Tibial artery (tissue), 4 donors: ENCODE measurements around the gene SCAMP3.
A peak's percentile ranks its signal among the peaks of the same experiment; 100 is the strongest.

Experiments
- DNase-seq, 2 donors: peaks; one replicate each; pipeline ENCODE4 v3.0.0-alpha.2; 2019
- H3K27ac ChIP-seq, 2 donors: fragments of 200-600 bp; sonication (generic) in 1 of 2; 1 replicate in 1 of 2; 2 replicates in 1 of 2; pipeline ENCODE4 v1.5.1; 2018 to 2019; ENCODE audit warnings: mild to moderate bottlenecking in 1 of 2
- H3K27me3 ChIP-seq, 2 donors: fragments of 200-600 bp; sonication (generic) in 1 of 2; one replicate each; pipeline versions ENCODE4 v1.5.1 to v1.6.0; 2016 to 2019
- H3K36me3 ChIP-seq, 3 donors: fragments of 200-600 bp; sonication (generic) in 2 of 3; one replicate each; pipeline ENCODE4 v1.5.1; 2016 to 2019; ENCODE audit warnings: mild to moderate bottlenecking in 2 of 3
- H3K4me1 ChIP-seq, 4 donors: fragments of 200-600 bp; sonication (generic) in 2 of 4; 1 replicate in 3 of 4; 2 replicates in 1 of 4; pipeline ENCODE4 v1.5.1; 2016 to 2019
- H3K4me3 ChIP-seq, 2 donors: fragments of 200-600 bp; sonication (generic) in 1 of 2; 1 replicate in 1 of 2; 2 replicates in 1 of 2; pipeline ENCODE4 v1.5.1; 2018 to 2019; ENCODE audit warnings: mild to moderate bottlenecking in 2 of 2
- H3K9me3 ChIP-seq, 3 donors: fragments of 200-600 bp; sonication (generic) in 1 of 3; one replicate each; pipeline ENCODE4 v1.5.1; 2016 to 2019
- intact Hi-C: fragments of 100-400 bp; cut with DNase I; formaldehyde crosslinking; loops from one replicate; pipeline ENCODE4 v1.15.0; 2023; ENCODE audit warnings: low total_unique reads
- TF ChIP-seq, protein P1 (sequence below), 2 experiments: fragments of 200-600 bp in 1 of 2; fragments of 450-650 bp in 1 of 2; IDR thresholded peaks; one replicate each; pipeline ENCODE4 v1.5.1; 2017 to 2019; ENCODE audit warnings: antibody characterized with exemption in 2 of 2, mild to moderate bottlenecking in 1 of 2, moderate library complexity in 1 of 2

The SCAMP3 gene

DNA sequence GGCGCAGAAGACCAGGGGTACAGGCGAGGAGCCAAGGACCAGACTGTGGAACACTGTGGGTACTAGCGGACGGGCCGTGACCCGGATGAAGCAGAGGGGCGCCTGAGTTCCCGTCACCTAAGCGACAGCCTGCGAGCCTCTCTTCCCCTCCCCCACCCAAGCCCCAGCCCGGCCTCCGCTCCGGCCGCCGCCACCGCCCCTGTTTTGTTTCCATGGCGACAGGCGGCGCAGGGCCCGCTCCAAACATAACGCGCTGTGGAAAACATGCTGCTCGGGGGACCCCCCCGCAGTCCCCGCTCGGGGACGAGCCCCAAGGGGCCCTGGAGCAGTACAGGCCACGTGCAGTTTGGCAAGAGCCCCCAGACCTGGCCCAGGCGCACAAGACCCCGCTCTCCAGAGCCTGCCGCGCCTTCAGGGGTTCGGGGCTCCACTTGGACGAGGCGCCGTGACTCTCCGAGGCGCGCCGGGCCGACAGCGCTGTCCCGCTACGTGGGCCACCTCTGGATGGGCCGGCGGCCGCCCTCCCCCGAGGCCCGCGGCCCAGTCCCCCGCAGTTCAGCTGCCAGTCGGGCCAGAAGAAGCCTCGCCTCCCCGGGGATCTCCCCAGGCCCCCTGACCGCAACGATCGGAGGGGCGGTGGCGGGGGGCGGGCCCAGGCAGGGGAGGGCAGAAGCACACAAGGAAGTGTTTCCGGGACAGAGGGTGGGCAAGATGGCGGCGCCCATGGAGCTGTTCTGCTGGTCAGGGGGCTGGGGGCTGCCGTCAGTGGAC is 53.4 kb downstream of the SCAMP3 start, which contains the start of gene MTX1:
Gene MTX1 (plus strand): TSS at position 155 of the 771 bp plus-strand sequence. CDS start 110 bp downstream, at position 265.
- Histone ChIP-seq H3K27ac (peak within 1 kb of the TSS; percentile 98 to 99), H3K9me3 (no peaks in the 10 kb centered on the region), H3K4me3 (peak within 1 kb of the TSS; percentile 64 to 72), H3K36me3 (peaks cover 0 to 12% (median 0%) of the 10 kb centered on the region in 3 donors), H3K27me3 (no peaks in the 10 kb centered on the region), H3K4me1 (peaks cover 0 to 52% (median 36%) of the 10 kb centered on the region in 4 donors)
- TF ChIP-seq, protein P1, sequence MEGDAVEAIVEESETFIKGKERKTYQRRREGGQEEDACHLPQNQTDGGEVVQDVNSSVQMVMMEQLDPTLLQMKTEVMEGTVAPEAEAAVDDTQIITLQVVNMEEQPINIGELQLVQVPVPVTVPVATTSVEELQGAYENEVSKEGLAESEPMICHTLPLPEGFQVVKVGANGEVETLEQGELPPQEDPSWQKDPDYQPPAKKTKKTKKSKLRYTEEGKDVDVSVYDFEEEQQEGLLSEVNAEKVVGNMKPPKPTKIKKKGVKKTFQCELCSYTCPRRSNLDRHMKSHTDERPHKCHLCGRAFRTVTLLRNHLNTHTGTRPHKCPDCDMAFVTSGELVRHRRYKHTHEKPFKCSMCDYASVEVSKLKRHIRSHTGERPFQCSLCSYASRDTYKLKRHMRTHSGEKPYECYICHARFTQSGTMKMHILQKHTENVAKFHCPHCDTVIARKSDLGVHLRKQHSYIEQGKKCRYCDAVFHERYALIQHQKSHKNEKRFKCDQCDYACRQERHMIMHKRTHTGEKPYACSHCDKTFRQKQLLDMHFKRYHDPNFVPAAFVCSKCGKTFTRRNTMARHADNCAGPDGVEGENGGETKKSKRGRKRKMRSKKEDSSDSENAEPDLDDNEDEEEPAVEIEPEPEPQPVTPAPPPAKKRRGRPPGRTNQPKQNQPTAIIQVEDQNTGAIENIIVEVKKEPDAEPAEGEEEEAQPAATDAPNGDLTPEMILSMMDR (IDR thresholded peaks at IDR 0.05), result no peak
- DNase-seq, result peak; percentile 93 to 97
- intact Hi-C loops, result loop anchor here (5.0 kb wide), 1 partner anchor 34 kb away; a partner anchor contains a TSS

DNA sequence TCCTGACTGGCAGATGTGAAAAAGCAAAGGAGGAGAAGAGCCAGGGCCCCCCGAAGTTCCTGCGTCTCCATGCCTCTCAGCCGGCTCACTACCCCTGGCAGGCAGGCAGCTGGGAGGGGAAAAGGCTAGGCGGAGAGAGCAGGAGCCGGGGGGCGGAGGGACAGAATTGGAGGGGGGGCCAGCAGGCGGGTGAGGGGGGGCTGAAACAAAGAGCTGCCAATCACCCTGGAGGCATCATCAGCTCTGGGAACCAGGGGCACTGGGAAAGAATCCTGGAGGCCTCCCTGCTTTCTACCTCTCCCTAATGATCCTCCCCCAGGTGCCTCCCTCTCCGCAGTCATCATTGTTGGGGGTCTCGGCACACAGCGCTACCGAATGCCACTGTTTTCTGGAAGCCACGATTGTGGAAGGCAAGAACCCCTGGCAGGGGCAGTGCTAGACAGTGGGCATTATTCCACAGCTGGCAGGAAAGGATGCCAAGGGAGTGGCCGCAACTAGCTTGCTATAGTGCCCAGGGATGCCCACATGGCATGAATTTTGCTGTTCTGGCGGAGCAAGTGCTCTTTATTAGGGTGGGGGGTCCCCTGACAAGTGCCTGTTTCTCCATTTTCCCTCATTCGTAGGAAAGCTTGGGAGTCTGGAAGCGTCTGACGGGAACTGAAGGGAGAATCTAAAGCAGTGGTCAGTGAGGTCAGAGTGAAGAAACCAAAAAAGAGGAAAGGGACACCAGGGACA is 54.2 kb downstream of the SCAMP3 start, which contains the start of gene THBS3:
Gene THBS3 (minus strand): TSS at position 92 of the 735 bp plus-strand sequence. CDS start 21 bp downstream, at position 71.
- Histone ChIP-seq H3K27me3 (no peaks in the 10 kb centered on the region), H3K36me3 (peaks cover 0 to 12% (median 4%) of the 10 kb centered on the region in 3 donors), H3K9me3 (no peaks in the 10 kb centered on the region), H3K27ac (peak within 1 kb of the TSS; percentile 98 to 99), H3K4me3 (peak within 1 kb of the TSS; percentile 64 to 72), H3K4me1 (peaks cover 0 to 52% (median 36%) of the 10 kb centered on the region in 4 donors)
- TF ChIP-seq, protein P1 (IDR thresholded peaks at IDR 0.05), result no peak
- intact Hi-C loops, result loop anchor here (5.0 kb wide), 1 partner anchor 34 kb away; a partner anchor contains a TSS
- DNase-seq, result peak; percentile 69 to 86

DNA sequence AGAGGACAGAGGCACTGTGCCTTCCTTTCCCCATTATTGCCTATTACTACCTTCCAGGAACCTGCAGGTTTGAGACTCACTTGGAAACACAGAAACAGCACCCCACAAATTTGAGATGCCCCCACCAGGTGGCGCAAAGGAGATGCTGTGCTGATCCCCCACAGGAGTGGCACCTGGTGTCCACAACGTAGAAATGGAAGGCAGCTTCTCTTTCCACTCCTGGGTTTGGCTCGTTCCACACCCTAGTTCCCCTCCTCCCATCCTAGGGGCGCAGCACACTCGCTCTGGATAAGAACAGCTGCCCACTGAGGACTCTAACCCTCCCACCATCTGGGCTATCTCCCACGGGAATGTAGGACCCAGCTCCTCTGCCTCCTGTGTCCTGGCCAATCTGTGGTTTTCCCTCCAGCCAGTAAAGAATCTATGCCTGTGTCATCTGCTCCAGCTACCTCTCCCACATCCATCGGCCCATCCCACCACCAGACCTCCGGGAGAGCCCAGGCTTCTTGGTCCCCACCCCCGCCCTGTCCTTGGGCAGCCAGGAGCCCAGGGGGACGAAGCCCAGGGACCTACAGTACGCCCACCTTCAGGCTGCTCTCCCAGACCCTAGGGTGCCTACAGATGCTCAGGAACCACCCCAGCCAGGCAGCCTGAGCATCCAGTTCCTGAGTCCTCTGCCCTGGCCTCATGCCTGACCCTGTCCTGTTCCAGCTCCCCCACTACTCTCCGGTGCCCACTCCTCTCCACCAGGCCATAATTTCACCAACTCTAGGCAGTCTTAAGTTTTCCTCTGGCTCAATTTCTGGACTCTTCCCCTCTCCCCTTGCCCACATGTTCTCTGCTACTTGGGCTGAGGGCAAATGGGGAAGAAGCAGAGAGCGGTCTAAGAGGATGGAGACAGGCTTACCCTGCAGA is 55.0 kb downstream of the SCAMP3 start:
- Histone ChIP-seq H3K27ac (peak overlapping the region; percentile 98 to 99), H3K4me3 (peak overlapping the region; percentile 64 to 72), H3K4me1 (peaks cover 0 to 52% (median 36%) of the 10 kb centered on the region in 4 donors), H3K9me3 (no peaks in the 10 kb centered on the region), H3K36me3 (peaks cover 0 to 12% (median 8%) of the 10 kb centered on the region in 3 donors), H3K27me3 (no peaks in the 10 kb centered on the region)
- intact Hi-C loops, result loop anchor here (5.0 kb wide), 1 partner anchor 35 kb away; a partner anchor contains a TSS
- peak; percentile 89 to 90 for DNase-seq
- TF ChIP-seq, protein P1 (IDR thresholded peaks at IDR 0.05), result peak; percentile 82 to 90
